HepG2 (cell line): ENCODE results near the gene TCFL5. TPM values are rescaled to one million over a fixed set of nuclear protein-coding genes. Genes with fewer than 3 reads are reported as not detected.

Experiments
- ATAC-seq: fragments of 200-7000 bp; cut with Tn5 transposase; 3 replicates; pipeline ENCODE4 v1.9.1; 2020; ENCODE audit warnings: mild to moderate bottlenecking, moderate library complexity
- BruUV-seq: library from RNA; stranded (reverse); fragments of 400-500 nt; replicated peaks from 2 replicates; lab custom pipeline; 2021; lab: Mats Ljungman, UMichigan
- CTCF ChIA-PET: fragments of 300-600 bp; formaldehyde crosslinking; extraction: SDS; loops from one replicate; lab custom pipeline; 2021; ENCODE audit warnings: low total read pairs, inconsistent platforms, low intra/inter-chr PET ratio; lab: Yijun Ruan, JAX
- POLR2A ChIA-PET: fragments of 350-600 bp; sonication (Branson Sonifier 250); formaldehyde crosslinking; loops from one replicate; lab custom pipeline; 2020; ENCODE audit warnings: antibody characterized with exemption, inconsistent platforms; lab: Yijun Ruan, JAX
- DNase-seq: peaks from one replicate; pipeline ENCODE4 v3.0.0-alpha.2; 2015; ENCODE audit warnings: low spot score
- FAIRE-seq: peaks from 3 replicates; lab custom pipeline; 2011; peaks lifted over from hg19 to GRCh38; lab: Jason Lieb, UNC
- H2AFZ ChIP-seq: one replicate; pipeline ENCODE4 v1.6.1; 2011; ENCODE audit warnings: low read length, inconsistent platforms
- H3K27ac ChIP-seq: fragments of 300-600 bp; 3 replicates; pipeline ENCODE4 v1.8.0; 2011; ENCODE audit warnings: mixed run types, mild to moderate bottlenecking, mixed read lengths, low read length, inconsistent platforms; ENCODE audit not compliant: insufficient read depth; ENCODE audit errors: extremely low read length
- H3K27me3 ChIP-seq, 2 experiments: fragments of 200-600 bp in 1 of 2; 2 replicates in 1 of 2; 3 replicates in 1 of 2; pipeline versions ENCODE4 v1.6.0 to v1.8.0; 2011; ENCODE audit warnings: low read length in 2 of 2, mild to moderate bottlenecking in 2 of 2, moderate library complexity in 2 of 2, inconsistent platforms in 1 of 2; ENCODE audit not compliant: insufficient read depth in 2 of 2, control insufficient read depth in 1 of 2
- H3K36me3 ChIP-seq, 2 experiments: fragments of 200-600 bp in 1 of 2; replicated peaks in 1 of 2; 2 replicates in 1 of 2; 3 replicates in 1 of 2; pipeline versions ENCODE4 v1.5.1 to v1.8.0; 2011; ENCODE audit warnings: low read length in 2 of 2, inconsistent platforms in 1 of 2; ENCODE audit not compliant: insufficient read depth in 2 of 2, control insufficient read depth in 1 of 2
- H3K4me1 ChIP-seq: 2 replicates; pipeline ENCODE4 v1.5.1; 2012; ENCODE audit warnings: low read length, inconsistent platforms; ENCODE audit not compliant: insufficient read depth
- H3K4me2 ChIP-seq: 2 replicates; pipeline ENCODE4 v1.6.0; 2011; ENCODE audit warnings: low read depth, low read length, inconsistent platforms
- H3K4me3 ChIP-seq, 3 experiments: fragments of 200-600 bp in 1 of 3; sonication (generic), shearing (Covaris generic) in 1 of 3; replicated peaks in 1 of 3; 2 replicates each; pipeline ENCODE4 v1.5.1; 2011 to 2016; ENCODE audit warnings: low read length in 3 of 3, inconsistent platforms in 2 of 3, low read depth in 2 of 3, mild to moderate bottlenecking in 2 of 3, control low read depth in 1 of 3, mixed read lengths in 1 of 3; ENCODE audit not compliant: insufficient read depth in 1 of 3
- H3K79me2 ChIP-seq: one replicate; pipeline ENCODE4 v1.6.1; 2011; ENCODE audit warnings: low read length, inconsistent platforms; ENCODE audit not compliant: insufficient read depth
- H3K9ac ChIP-seq: 2 replicates; pipeline ENCODE4 v1.6.0; 2011; ENCODE audit warnings: mild to moderate bottlenecking, low read depth, low read length, inconsistent platforms; ENCODE audit not compliant: insufficient read depth
- H3K9me3 ChIP-seq: 2 replicates; pipeline ENCODE4 v1.5.1; 2012; ENCODE audit warnings: mild to moderate bottlenecking, low read length
- H4K20me1 ChIP-seq: 2 replicates; pipeline ENCODE4 v1.6.0; 2011; ENCODE audit warnings: inconsistent platforms, mild to moderate bottlenecking, low read length, moderate library complexity; ENCODE audit not compliant: insufficient read depth
- ARNTL ChIP-seq: sonication (generic); formaldehyde crosslinking; IDR thresholded peaks from 2 replicates; pipeline ENCODE4 v1.4.0; 2020; ENCODE audit warnings: mild to moderate bottlenecking, missing genetic modification reagents
- CBX5 ChIP-seq: sonication (generic); formaldehyde crosslinking; IDR thresholded peaks from 2 replicates; pipeline ENCODE4 v1.4.0; 2020; ENCODE audit warnings: missing genetic modification reagents, borderline replicate concordance
- FOXK2 ChIP-seq: fragments of 450-650 bp; IDR thresholded peaks from 2 replicates; pipeline ENCODE4 v1.6.1; 2016
- HOXD1 ChIP-seq: sonication (generic); formaldehyde crosslinking; IDR thresholded peaks from 2 replicates; pipeline ENCODE4 v1.5.0; 2020; ENCODE audit warnings: missing genetic modification reagents
- JUN ChIP-seq: sonication (generic); formaldehyde crosslinking; IDR thresholded peaks from 2 replicates; pipeline ENCODE4 v1.4.0; 2020; ENCODE audit warnings: mild to moderate bottlenecking, missing genetic modification reagents
- NFKB2 ChIP-seq: sonication (generic); formaldehyde crosslinking; IDR thresholded peaks from 2 replicates; pipeline ENCODE4 v1.4.0; 2020; ENCODE audit warnings: missing genetic modification reagents, borderline replicate concordance
- NFKBIZ ChIP-seq: IDR thresholded peaks from 2 replicates; pipeline ENCODE4 v1.6.1; 2018; ENCODE audit warnings: missing genetic modification reagents, missing compliant biosample characterization
- NPAS2 ChIP-seq: sonication (generic); formaldehyde crosslinking; IDR thresholded peaks from 2 replicates; pipeline ENCODE4 v1.8.0; 2022; ENCODE audit warnings: mild to moderate bottlenecking, missing genetic modification reagents, borderline replicate concordance
- PAF1 ChIP-seq: IDR thresholded peaks from 2 replicates; pipeline ENCODE4 v1.6.1; 2016; ENCODE audit warnings: missing genetic modification reagents, missing compliant biosample characterization
- PHF20 ChIP-seq: sonication (generic); formaldehyde crosslinking; IDR thresholded peaks from 2 replicates; pipeline ENCODE4 v1.5.0; 2020; ENCODE audit warnings: mild to moderate bottlenecking, missing genetic modification reagents
- RBM39 ChIP-seq: fragments of 200-400 bp; formaldehyde crosslinking; IDR thresholded peaks from one replicate; pipeline ENCODE4 v1.6.1; 2018; ENCODE audit warnings: antibody characterized with exemption, mild to moderate bottlenecking, low read depth, low read length; ENCODE audit not compliant: poor library complexity, severe bottlenecking
- SNAI1 ChIP-seq: sonication (generic); formaldehyde crosslinking; IDR thresholded peaks from 2 replicates; pipeline ENCODE4 v1.5.0; 2020; ENCODE audit warnings: mild to moderate bottlenecking, missing genetic modification reagents, borderline replicate concordance
- TBX3 ChIP-seq: fragments of 450-650 bp; IDR thresholded peaks from 2 replicates; pipeline ENCODE4 v1.6.1; 2017; ENCODE audit warnings: antibody characterized with exemption, mild to moderate bottlenecking, inconsistent platforms, borderline replicate concordance
- TCF7L2 ChIP-seq: IDR thresholded peaks from 2 replicates; pipeline ENCODE4 v1.6.1; 2011; ENCODE audit warnings: mild to moderate bottlenecking, low read depth, low read length, moderate library complexity
- ZFP90 ChIP-seq: sonication (generic); formaldehyde crosslinking; IDR thresholded peaks from 2 replicates; pipeline ENCODE4 v1.8.0; 2022; ENCODE audit warnings: missing genetic modification reagents, mild to moderate bottlenecking, inconsistent platforms, borderline replicate concordance
- ZNF20 ChIP-seq: sonication (generic); formaldehyde crosslinking; IDR thresholded peaks from 2 replicates; pipeline ENCODE4 v1.4.0; 2020; ENCODE audit warnings: mild to moderate bottlenecking, moderate library complexity, missing genetic modification reagents
- ZNF207 ChIP-seq: fragments of 450-650 bp; IDR thresholded peaks from 2 replicates; pipeline ENCODE4 v1.6.1; 2016; ENCODE audit warnings: antibody characterized with exemption, borderline replicate concordance
- ZNF780A ChIP-seq: sonication (generic); formaldehyde crosslinking; IDR thresholded peaks from 2 replicates; pipeline ENCODE4 v1.8.0; 2022; ENCODE audit warnings: mild to moderate bottlenecking, missing genetic modification reagents, moderate library complexity
- WGBS: methylation state at CpG from one replicate; pipeline ENCODE4 v1.1.6; 2017; ENCODE audit warnings: low lambda C conversion rate; 5-methylcytosine and 5-hydroxymethylcytosine counted together
- in situ Hi-C: cut with HindIII; loops from 2 replicates; pipeline ENCODE4 v1.10.0; 2017; ENCODE audit warnings: low pct_unique_long_range_greater_than_20kb; ENCODE audit not compliant: extremely low pct_ligation_motif_present
- intact Hi-C: fragments of 100-400 bp; cut with micrococcal nuclease; formaldehyde crosslinking; loops from one replicate; pipeline ENCODE4 v1.10.0; 2022; ENCODE audit not compliant: unreplicated experiment
- polyA plus RNA-seq, 8 experiments: library from polyadenylated mRNA; depleted of rRNA in 3 of 8; stranded (reverse) in 7 of 8; unstranded in 1 of 8; fragments of >200 nt; fragmentation: Illumina TruSeq in 4 of 8; extraction: Trizol in 4 of 8; gene quantifications; 2 replicates each; pipeline versions ENCODE4 v1.2.1 to v1.2.3, GENCODE V29; 2011 to 2016; ENCODE audit warnings: low read depth in 4 of 8, missing spikeins in 1 of 8, mixed read lengths in 1 of 8; ENCODE audit not compliant: insufficient read depth in 1 of 8
- total RNA-seq, 5 experiments: library from RNA; depleted of rRNA; stranded (reverse); fragments of >200 nt; fragmentation: Illumina TruSeq; extraction: Trizol; gene quantifications; 2 replicates each; pipeline ENCODE4 v1.2.3, GENCODE V29; 2016; ENCODE audit warnings: low read depth in 1 of 5
- TF ChIP-seq, protein P1 (sequence below): sonication (generic); formaldehyde crosslinking; IDR thresholded peaks from 2 replicates; pipeline ENCODE4 v1.5.1; 2020; ENCODE audit warnings: mild to moderate bottlenecking, missing genetic modification reagents
- TF ChIP-seq, protein P2 (sequence below): IDR thresholded peaks from 2 replicates; pipeline ENCODE4 v1.6.1; 2016; ENCODE audit warnings: missing compliant biosample characterization, missing genetic modification reagents, borderline replicate concordance

Gene TCFL5
- total and polyA plus RNA-seq, 2 of the 13 experiments (the other 11 are each of a cell fraction or from before 2014, with no cell fraction given) = 14.8 to 20.0 TPM

GRCh38 chr20:62872184-62872847 is 10.7 kb upstream of the TCFL5 start:
- no peak overlapping the region for H3K9ac ChIP-seq
- H3K36me3 ChIP-seq = no peaks in the 10 kb centered on the region
- peak overlapping the region; percentile 71 for H3K4me2 ChIP-seq
- peak; percentile 82 for FAIRE-seq
- 2% methylated on average over 18 of the region's 18 CpGs for WGBS
- CTCF ChIA-PET = no interaction called here
- POLR2A ChIA-PET = interaction anchor here (1.1 to 6.2 kb wide), 8 partner anchors 11 to 82 kb away, joined by 3 to 59 read pairs (median 6); partner anchors contain the start of genes GID8, SLC17A9 and TCFL5
- peak; percentile 66 for ATAC-seq
- H3K27me3 ChIP-seq = peaks cover 2 to 12% of the 10 kb centered on the region in 2 experiments; a peak in 4 of 5 replicates
- H3K9me3 ChIP-seq = no peaks in the 10 kb centered on the region
- BruUV-seq = no TSS peak
- H3K79me2 ChIP-seq = no peaks in the 10 kb centered on the region
- peak overlapping the region; percentile 58 for H2AFZ ChIP-seq
- intact Hi-C loops = loop anchor here (2.0 to 5.0 kb wide), 3 partner anchors 28 to 205 kb away; no protein-coding TSS in a partner anchor
- in situ Hi-C loops = loop anchor here (5.0 kb wide), 1 partner anchor 140 kb away; no protein-coding TSS in a partner anchor
- H3K4me3 ChIP-seq = peak overlapping the region; percentile 4 to 55 (median 8); a peak in 3 of 6 replicates
- no peaks in the 10 kb centered on the region for H4K20me1 ChIP-seq
- H3K27ac ChIP-seq = no peak overlapping the region
- peak; percentile 89 for DNase-seq
- H3K4me1 ChIP-seq = peaks cover 53% of the 10 kb centered on the region
- TF ChIP-seq, protein P1, sequence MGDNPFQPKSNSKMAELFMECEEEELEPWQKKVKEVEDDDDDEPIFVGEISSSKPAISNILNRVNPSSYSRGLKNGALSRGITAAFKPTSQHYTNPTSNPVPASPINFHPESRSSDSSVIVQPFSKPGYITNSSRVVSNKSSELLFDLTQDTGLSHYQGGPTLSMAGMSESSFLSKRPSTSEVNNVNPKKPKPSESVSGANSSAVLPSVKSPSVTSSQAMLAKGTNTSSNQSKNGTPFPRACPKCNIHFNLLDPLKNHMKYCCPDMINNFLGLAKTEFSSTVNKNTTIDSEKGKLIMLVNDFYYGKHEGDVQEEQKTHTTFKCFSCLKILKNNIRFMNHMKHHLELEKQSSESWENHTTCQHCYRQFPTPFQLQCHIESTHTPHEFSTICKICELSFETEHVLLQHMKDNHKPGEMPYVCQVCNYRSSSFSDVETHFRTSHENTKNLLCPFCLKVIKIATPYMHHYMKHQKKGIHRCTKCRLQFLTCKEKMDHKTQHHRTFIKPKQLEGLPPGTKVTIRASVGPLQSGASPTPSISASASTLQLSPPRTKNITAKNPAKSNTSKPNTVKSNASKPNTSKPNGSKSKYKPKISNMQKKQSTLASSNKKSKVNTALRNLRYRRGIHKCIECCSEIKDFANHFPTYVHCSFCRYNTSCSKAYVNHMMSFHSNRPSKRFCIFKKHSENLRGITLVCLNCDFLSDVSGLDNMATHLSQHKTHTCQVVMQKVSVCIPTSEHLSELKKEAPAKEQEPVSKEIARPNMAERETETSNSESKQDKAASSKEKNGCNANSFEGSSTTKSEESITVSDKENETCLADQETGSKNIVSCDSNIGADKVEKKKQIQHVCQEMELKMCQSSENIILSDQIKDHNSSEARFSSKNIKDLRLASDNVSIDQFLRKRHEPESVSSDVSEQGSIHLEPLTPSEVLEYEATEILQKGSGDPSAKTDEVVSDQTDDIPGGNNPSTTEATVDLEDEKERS (CRISPR knock-in tag) = no peak
- TF ChIP-seq ZFP90 (CRISPR knock-in tag) (no peak), RBM39 (no peak), PHF20 (CRISPR knock-in tag) (no peak), SNAI1 (CRISPR knock-in tag) (no peak), JUN (CRISPR knock-in tag) (0 out of 2 replicates have a peak, but pooled peaks have one; percentile 21), ZNF20 (no peak), ARNTL (CRISPR knock-in tag) (no peak), TBX3 (no peak), NFKBIZ (CRISPR knock-in tag) (no peak), FOXK2 (no peak), NPAS2 (no peak), CBX5 (CRISPR knock-in tag) (no peak; the same call in 1 of the 2 replicates), HOXD1 (no peak), PAF1 (CRISPR knock-in tag) (no peak), ZNF207 (no peak), ZNF780A (CRISPR knock-in tag) (no peak), NFKB2 (CRISPR knock-in tag) (peak; percentile 56; the same call in 1 of the 2 replicates), TCF7L2 (no peak)
- TF ChIP-seq, protein P2, sequence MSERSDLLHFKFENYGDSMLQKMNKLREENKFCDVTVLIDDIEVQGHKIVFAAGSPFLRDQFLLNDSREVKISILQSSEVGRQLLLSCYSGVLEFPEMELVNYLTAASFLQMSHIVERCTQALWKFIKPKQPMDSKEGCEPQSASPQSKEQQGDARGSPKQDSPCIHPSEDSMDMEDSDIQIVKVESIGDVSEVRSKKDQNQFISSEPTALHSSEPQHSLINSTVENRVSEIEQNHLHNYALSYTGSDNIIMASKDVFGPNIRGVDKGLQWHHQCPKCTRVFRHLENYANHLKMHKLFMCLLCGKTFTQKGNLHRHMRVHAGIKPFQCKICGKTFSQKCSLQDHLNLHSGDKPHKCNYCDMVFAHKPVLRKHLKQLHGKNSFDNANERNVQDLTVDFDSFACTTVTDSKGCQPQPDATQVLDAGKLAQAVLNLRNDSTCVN (CRISPR knock-in tag) = peak; percentile 44; the same call in 1 of the 2 replicates
